Measurements from ENCODE around the gene CTDSP2. TPM values are rescaled to one million over a fixed set of nuclear protein-coding genes. Genes with fewer than 3 reads are reported as not detected.
"Not testable (repeated sequence)": the region's sequence is repeated elsewhere in the genome, so short reads cannot be mapped to it uniquely, and the experiment has no call there.

The CTDSP2 gene
- polyA plus RNA-seq, 1 donor, result 251 TPM

GRCh38 chr12:57835366-57836288 is 10.9 kb downstream of the CTDSP2 start:
- no peak for DNase-seq

- DNase-seq, result no peak
Measured at GRCh38 chr12:57834086-57834876, 12.2 kb downstream of the CTDSP2 start.

- DNase-seq, result no peak
Measured at GRCh38 chr12:57833672-57834071, 12.9 kb downstream of the CTDSP2 start.

- no peak for DNase-seq
Measured at GRCh38 chr12:57832966-57833365, 13.6 kb downstream of the CTDSP2 start.

GRCh38 chr12:57830393-57830792 is 16.1 kb downstream of the CTDSP2 start:
- DNase-seq, result no peak

GRCh38 chr12:57829025-57829777 is 17.3 kb downstream of the CTDSP2 start:
- DNase-seq, result no peak

GRCh38 chr12:57826966-57827365 is 19.6 kb downstream of the CTDSP2 start:
- DNase-seq, result no peak

- no peak for DNase-seq
Measured at GRCh38 chr12:57826400-57826799, 20.1 kb downstream of the CTDSP2 start.

GRCh38 chr12:57825451-57825850 is 21.1 kb downstream of the CTDSP2 start:
- no peak for DNase-seq

- DNase-seq, result no peak
Measured at GRCh38 chr12:57823908-57824640, 22.5 kb downstream of the CTDSP2 start.

- DNase-seq, result no peak
Measured at GRCh38 chr12:57823131-57823907, 23.2 kb downstream of the CTDSP2 start.

- no peak for DNase-seq
Measured at GRCh38 chr12:57822392-57823130, 24.0 kb downstream of the CTDSP2 start.

GRCh38 chr12:57821474-57822214 is 24.9 kb downstream of the CTDSP2 start:
- DNase-seq, result no peak

- not testable (repeated sequence) for DNase-seq
Measured at GRCh38 chr12:57821015-57821414, 25.5 kb downstream of the CTDSP2 start.

GRCh38 chr12:57820119-57820518 is 26.4 kb downstream of the CTDSP2 start:
- not testable (repeated sequence) for DNase-seq

GRCh38 chr12:57817990-57818331 is 28.6 kb downstream of the CTDSP2 start:
- not testable (repeated sequence) for DNase-seq

- no peak for DNase-seq
Measured at GRCh38 chr12:57817261-57817989, 29.1 kb downstream of the CTDSP2 start.

GRCh38 chr12:57816855-57817151 is 29.7 kb downstream of the CTDSP2 start:
- no peak for DNase-seq
